ENCODE data around the gene OR5K3.

DNA sequence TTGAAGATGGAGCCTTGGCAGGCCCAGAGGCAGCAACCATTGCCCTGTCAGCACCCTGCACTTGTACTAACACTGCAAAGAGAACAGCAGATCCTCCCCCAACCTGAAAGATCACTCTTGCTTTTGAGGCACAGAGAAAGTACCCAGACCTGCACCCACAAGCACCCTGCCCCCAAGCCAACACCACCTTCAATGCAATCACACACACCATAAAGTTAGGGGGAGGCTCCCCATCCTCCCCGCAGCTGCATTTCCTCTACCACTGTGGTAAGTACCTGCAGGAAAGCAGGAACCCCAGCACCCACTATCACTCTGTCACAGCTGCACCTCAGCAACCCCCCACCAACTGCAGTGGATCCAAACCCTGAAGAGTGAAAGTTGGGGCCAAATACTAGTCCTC lies 12.0 kb downstream of the OR5K3 start:
- TF ChIP-seq CTCF (conservative IDR thresholded peaks at IDR 0.05; ENCODE audit: low read depth, low read length), result no peak
- no peak for TF ChIP-seq MXI1 (IDR thresholded peaks at IDR 0.05; ENCODE audit: borderline replicate concordance, low read depth, low read length)
- no peak for TF ChIP-seq CEBPB (IDR thresholded peaks at IDR 0.05; ENCODE audit: low read depth, low read length)
- TF ChIP-seq USF2 (IDR thresholded peaks at IDR 0.05; ENCODE audit: low read depth, low read length), result no peak
- TF ChIP-seq ELK1 (IDR thresholded peaks at IDR 0.05; ENCODE audit: borderline replicate concordance, low read depth, low read length), result no peak
- no peak for TF ChIP-seq POLR2A (IDR thresholded peaks at IDR 0.05; ENCODE audit: low read depth, low read length)
- no peak for TF ChIP-seq SMC3 (IDR thresholded peaks at IDR 0.05; ENCODE audit: low read depth, low read length)
- no peak for TF ChIP-seq MAZ (IDR thresholded peaks at IDR 0.05; ENCODE audit: borderline replicate concordance, low read depth, low read length)
- TF ChIP-seq RFX5 (IDR thresholded peaks at IDR 0.05; ENCODE audit: low read depth, low read length), result no peak
- TF ChIP-seq RAD21 (IDR thresholded peaks at IDR 0.05; ENCODE audit: low read length), result no peak
